Stomach (tissue), 4 donors: ENCODE results near the gene CDH23.

Experiments used
- EP300 ChIP-seq: sonication (generic); formaldehyde crosslinking; IDR thresholded peaks from one replicate; pipeline ENCODE4 v1.6.1; 2017; ENCODE audit warnings: antibody characterized with exemption
- TF ChIP-seq, protein P1 (sequence below), 7 experiments: fragments of 450-650 bp in 4 of 7; fragments of 200-600 bp in 3 of 7; sonication (generic) in 3 of 7; IDR thresholded peaks; one replicate each; pipeline ENCODE4 v1.5.1; 2016 to 2019; ENCODE audit warnings: antibody characterized with exemption in 7 of 7, control low read depth in 2 of 7, mild to moderate bottlenecking in 1 of 7

DNA sequence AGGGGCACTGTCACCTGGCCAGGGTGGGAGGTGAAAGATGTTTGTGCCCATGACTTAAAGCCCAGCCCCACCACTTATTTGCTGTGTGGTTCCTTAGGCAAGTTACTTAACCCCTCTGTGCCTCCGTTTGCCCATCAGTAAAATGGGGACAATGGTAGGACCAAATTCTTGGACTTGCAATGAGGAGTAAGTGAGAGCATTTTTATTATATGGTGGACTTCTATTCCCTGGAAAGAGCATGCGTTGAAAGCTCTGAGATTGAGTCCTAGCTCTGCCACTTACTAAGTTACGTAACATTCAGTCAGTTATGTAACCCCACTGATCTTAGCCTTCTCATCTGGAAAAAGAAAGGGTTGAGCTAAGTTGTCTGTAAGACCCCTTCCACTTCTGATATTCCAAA lies 357.8 kb downstream of the CDH23 start:
- TF ChIP-seq, protein P1, sequence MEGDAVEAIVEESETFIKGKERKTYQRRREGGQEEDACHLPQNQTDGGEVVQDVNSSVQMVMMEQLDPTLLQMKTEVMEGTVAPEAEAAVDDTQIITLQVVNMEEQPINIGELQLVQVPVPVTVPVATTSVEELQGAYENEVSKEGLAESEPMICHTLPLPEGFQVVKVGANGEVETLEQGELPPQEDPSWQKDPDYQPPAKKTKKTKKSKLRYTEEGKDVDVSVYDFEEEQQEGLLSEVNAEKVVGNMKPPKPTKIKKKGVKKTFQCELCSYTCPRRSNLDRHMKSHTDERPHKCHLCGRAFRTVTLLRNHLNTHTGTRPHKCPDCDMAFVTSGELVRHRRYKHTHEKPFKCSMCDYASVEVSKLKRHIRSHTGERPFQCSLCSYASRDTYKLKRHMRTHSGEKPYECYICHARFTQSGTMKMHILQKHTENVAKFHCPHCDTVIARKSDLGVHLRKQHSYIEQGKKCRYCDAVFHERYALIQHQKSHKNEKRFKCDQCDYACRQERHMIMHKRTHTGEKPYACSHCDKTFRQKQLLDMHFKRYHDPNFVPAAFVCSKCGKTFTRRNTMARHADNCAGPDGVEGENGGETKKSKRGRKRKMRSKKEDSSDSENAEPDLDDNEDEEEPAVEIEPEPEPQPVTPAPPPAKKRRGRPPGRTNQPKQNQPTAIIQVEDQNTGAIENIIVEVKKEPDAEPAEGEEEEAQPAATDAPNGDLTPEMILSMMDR (IDR thresholded peaks at IDR 0.05) = no peak
- no peak for TF ChIP-seq EP300
